ENCODE data around the gene ORAI3. TPM values are rescaled to one million over a fixed set of nuclear protein-coding genes. Genes with fewer than 3 reads are reported as not detected.

ORAI3 gene
- total RNA-seq, 1 donor from 2014 or later: 23.7 TPM

DNA sequence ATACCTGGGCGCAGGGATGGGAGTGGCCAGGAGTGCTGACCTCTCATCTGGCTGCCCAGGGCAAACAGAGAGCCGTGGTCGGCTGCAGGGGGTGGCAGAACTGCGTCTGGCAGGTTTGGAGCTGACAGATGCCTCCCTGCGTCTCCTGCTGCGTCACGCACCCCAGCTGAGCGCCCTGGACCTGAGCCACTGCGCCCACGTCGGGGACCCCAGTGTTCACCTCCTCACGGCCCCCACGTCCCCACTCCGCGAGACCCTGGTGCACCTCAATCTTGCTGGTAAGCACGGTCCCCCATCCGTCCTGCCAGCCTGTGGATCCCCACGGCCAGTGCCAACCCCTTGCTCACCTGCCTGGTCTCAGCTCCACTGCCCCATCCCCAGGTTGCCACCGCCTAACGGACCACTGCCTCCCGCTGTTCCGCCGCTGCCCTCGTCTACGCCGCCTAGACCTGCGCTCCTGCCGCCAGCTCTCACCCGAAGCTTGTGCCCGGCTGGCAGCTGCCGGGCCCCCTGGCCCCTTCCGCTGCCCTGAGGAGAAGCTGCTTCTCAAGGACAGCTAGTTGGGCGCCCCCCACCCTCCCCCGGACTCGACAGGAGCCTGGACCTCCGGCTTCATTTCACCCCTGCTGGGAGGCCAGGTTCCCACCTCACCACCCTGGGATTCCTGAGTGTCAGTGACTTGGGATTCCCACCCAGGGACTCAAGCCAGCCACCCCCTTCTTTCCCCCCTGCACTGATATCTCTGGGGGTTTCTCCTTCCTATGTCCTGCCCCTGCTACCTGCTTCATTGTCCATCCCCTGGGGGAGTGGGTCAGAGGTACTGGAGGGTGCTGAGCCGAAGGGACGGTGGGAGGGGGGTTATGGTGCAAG is 2.0 kb upstream of the ORAI3 start:
- DNase-seq (ENCODE audit: low read depth in 2 of 2): no peak

DNA sequence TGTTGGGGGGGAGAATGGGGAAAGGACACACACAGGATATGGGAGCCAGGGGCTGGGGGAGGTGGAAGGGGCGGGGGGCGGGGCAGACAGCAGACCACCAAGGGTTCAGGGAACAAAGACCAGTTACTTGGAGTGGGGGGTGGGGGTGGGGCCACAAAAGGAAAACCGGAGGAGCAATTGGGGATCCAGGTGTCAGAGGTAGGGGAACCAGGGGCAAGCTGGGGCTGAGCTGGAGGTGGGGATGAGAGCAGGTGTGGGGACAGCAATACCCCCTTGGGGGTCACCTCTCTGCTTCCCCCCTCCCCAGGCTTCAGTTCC is 1.4 kb upstream of the ORAI3 start:
- no peak for DNase-seq (ENCODE audit: low read depth in 2 of 2)

DNA sequence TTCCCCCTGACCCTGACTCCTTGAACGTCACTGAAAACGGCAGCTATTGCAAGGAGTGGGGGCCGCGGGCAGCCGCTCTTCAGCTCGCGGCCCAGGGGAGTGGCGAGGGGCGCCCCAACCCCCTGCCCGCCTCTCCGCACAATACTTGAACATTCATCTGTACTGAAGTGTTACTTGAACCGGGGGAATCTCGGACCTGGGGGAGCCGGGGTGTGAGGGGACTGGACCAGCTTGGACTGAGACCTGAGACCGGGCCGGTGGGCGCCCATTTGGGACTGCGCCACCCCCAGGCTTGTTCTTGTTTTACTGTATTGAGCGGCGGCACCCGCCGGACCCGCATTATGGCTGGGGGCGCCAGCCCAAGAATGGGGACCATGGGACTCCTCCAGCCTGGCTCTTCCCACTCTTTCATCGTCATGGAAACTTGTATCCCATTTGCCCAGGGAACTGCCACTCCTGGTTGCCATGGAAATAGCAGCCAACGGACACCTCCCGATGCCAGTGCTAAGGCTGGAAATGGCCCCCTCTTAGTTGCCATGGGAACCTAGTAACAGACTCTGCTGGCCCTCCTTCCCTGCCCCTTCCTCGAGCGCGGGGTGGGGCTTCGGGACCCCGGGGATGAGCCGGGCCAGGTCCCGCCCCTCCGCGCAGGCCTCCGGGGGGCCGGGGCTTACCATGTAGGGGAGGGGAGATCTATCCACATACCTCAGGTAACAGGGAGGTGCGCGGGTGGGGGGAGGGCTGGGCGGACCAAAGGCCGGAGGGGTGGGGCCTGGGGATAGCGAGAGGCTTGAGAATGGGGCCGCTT is 805 bp upstream of the ORAI3 start:
- peak; percentile 94 to 97 for DNase-seq (ENCODE audit: low read depth in 2 of 2)

DNA sequence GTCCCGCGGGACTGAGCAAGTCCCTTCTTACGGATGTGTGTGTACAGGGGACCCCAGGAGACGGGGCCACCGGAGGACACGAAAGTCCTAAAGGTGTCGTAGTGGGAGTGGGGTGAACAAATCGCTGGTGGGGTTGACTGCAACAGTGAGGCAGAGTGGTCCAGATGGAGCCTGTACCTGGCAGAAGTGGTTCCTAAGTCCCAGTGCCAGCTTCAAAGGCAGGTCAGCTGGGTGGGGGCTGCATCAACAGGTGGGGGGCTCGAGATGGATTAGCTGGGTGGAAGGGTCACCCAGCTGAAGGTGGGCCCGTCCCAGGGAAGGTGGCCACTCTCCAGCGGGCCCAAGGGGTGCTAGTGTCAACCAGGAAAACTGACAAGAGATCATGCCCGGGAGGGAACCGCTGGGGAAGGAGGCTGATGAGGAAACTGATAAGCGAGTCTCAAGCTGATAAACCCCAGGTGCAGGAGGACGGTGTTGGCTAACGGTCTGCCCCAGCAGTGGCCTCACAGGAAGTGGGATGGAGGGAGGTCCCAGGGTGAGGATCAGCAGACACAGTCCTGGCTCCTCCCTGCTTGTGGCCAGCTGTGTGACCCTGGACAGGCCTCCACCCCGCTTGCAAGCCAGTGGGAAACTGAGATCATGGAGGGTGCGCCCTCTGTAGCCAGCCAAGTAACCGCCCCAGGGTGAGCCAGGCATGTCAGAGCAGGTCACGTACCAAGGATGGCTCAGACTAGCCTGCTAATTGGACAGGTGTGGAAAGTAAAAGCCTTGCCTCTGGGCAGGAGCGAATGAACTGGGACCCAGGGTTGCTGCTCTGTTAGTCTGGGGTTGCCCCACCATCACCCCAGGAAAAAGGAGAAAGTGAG is 1.0 kb downstream of the ORAI3 start:
- peak in 1 of 2 donors; percentile 64 for DNase-seq (ENCODE audit: low read depth in 2 of 2)

GRCh38 chr16:30950516-30951065 is 1.7 kb downstream of the ORAI3 start:
- DNase-seq (ENCODE audit: low read depth in 2 of 2): no peak

DNA sequence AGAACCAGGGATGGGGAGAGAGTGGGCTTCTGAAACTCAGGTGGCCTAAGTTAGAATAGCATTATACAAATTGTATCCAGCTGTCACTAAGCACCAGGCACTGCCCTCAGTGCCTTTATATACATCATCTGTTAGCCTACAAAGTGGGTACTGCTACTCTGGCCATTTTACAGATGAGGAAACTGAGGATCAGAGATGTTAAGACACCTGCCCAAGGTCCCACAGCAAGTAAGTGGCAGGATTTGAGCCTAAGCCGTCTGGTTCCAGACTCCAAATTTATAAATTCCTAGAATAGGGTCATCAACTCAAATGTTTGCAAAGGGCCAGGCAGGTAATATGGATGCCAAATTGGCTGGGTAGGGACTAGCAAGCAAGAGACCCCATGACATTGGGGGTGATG is 2.3 kb downstream of the ORAI3 start:
- no peak for DNase-seq (ENCODE audit: low read depth in 2 of 2)

GRCh38 chr16:30951750-30952149 is 2.9 kb downstream of the ORAI3 start:
- peak in 1 of 2 donors; percentile 35 for DNase-seq (ENCODE audit: low read depth in 2 of 2)

DNA sequence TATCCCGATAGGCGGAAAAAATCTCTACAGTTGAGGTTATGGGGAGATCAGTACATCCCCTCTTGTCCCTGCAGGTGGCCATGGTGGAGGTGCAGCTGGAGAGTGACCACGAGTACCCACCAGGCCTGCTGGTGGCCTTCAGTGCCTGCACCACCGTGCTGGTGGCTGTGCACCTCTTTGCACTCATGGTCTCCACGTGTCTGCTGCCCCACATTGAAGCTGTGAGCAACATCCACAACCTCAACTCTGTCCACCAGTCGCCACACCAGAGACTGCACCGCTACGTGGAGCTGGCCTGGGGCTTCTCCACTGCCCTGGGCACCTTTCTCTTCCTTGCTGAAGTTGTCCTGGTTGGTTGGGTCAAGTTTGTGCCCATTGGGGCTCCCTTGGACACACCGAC is 4.2 kb downstream of the ORAI3 start:
- DNase-seq (ENCODE audit: low read depth in 2 of 2): no peak

- peak; percentile 69 to 88 for DNase-seq (ENCODE audit: low read depth in 2 of 2)
Observed at GRCh38 chr16:30953511-30954124, 4.8 kb downstream of the ORAI3 start.

GRCh38 chr16:30954993-30955392 is 6.1 kb downstream of the ORAI3 start:
- DNase-seq (ENCODE audit: low read depth in 2 of 2): no peak

- peak; percentile 75 to 93 for DNase-seq (ENCODE audit: low read depth in 2 of 2)
Observed at GRCh38 chr16:30956601-30957455, 8.0 kb downstream of the ORAI3 start.

DNA sequence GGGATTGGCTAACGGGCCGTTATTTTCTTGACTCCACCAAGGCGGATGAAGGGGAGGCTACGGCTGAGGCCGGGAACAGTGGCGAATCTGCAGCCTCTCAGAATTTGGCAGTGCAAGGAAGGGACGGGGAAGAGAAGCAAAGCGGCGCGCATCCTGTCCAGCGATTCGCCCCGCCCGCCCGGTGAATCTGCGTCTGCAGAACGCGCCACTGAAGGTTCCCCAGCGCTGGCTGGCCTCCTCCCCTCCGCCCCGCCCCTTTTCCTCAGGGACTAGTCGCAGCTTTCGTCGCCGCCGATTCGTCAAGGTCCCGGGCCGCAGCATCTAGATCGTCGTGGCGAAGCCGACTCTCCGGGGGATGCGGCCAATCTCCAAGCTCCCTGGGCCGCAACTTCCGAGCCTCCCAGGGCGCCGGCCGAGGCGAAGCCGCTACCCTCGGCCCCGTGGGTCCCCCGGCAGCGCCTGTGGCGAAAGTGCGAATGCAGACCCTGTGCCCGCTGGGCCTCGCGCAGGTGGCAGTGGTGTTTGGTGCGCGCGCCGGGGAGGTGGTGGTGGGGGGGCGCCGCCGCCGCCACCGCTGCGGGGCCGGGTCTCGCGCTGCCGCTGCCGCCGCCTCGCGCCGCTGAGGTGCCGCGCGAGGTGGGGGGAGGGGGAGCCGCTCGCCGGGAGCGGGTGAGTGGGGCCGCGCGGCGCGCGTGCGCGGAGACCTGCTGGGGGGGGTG is 8.7 kb downstream of the ORAI3 start, which contains the start of gene SETD1A:
TSS of gene SETD1A (plus strand) at position 299 of the 719 bp plus-strand sequence. CDS start 978 bp downstream, outside the sequence.
- DNase-seq (ENCODE audit: low read depth in 2 of 2): peak; percentile 93 to 98

DNA sequence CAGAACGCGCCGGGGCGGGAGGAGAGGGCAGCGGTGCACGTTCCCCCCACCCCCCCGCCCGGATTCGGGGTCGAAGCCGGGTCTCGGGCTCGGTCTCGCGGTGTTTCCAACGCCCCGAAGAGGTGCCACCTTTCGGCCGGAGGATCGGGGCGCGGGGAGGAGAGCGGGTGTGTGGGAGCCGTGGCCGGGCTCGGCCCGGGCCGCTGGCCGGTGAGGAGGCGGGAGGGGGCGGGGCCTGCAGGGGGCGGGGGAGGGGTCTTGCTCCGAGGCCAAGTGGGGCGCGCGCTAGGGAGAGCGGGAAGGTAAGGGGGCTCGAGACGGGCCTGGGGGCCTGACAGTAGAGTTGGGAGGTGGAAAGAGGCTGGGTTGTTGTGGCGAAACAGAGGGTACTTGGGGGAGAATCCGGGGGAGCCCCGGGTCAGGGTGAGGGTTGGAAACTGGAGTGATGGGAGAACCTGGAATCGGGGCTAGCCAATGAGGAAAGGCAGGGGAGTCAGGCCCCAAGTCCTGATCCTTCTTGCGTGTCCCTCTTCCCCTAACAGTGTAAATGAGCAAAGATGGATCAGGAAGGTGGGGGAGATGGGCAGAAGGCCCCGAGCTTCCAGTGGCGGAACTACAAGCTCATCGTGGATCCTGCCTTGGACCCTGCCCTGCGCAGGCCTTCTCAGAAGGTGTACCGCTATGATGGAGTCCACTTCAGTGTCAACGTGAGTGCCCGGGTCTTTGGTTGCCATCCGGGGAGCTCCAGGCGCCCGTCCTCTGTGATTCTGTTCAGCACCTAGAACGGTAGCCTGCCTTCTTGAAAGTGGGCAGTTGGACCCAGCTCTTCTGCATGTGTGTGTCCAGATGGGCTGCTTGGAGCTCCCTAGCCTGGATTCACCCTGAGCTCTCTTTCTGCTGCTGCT is 9.6 kb downstream of the ORAI3 start:
- peak in 1 of 2 donors; percentile 53 for DNase-seq (ENCODE audit: low read depth in 2 of 2)

- DNase-seq (ENCODE audit: low read depth in 2 of 2): no peak
Observed at GRCh38 chr16:30961384-30961783, 12.5 kb downstream of the ORAI3 start.

DNA sequence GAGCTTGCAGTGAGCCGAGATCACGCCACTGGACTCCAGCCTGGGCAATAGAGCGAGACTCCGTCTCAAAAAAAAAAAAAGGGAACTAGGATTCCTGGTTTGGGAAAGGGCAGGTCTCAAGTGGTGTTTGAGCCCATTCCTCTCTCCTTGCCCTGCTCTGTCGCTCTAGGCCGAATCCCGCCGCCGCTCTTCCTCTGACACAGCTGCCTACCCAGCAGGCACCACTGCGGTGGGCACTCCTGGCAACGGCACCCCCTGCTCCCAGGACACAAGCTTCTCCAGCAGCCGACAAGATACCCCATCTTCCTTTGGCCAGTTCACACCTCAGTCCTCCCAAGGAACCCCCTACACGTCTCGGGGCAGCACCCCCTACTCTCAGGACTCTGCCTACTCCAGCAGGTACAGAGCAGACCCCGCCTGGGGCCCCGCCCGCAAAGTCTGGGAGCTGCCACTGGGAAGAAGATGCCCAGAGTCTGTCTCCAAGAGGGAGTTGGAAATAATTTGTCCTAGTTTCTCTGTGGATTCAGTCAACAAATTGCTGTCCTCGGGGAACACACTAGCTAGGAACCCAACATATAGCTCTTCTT is 15.2 kb downstream of the ORAI3 start:
- DNase-seq (ENCODE audit: low read depth in 2 of 2): no peak

GRCh38 chr16:30964574-30965226 is 15.8 kb downstream of the ORAI3 start:
- DNase-seq (ENCODE audit: low read depth in 2 of 2): no peak

GRCh38 chr16:30965436-30965835 is 16.6 kb downstream of the ORAI3 start:
- DNase-seq (ENCODE audit: low read depth in 2 of 2): no peak
